SU-DHL-6 (cell line): ENCODE results near the gene SNX10.
A peak's percentile ranks its signal among the peaks of the same experiment; 100 is the strongest.

Experiments used
- H2AFZ ChIP-seq: fragments of 200-600 bp; sonication (generic); 2 replicates; pipeline ENCODE4 v1.6.1; 2014; ENCODE audit warnings: low read depth, mild to moderate bottlenecking, moderate library complexity, mixed read lengths, antibody characterized with exemption, low read length; ENCODE audit not compliant: severe bottlenecking
- H3F3A ChIP-seq: fragments of 200-600 bp; shearing (Covaris generic); 2 replicates; pipeline ENCODE4 v1.6.0; 2016; ENCODE audit warnings: antibody characterized with exemption, mild to moderate bottlenecking; ENCODE audit not compliant: insufficient read depth
- H3K27ac ChIP-seq: fragments of 200-600 bp; sonication (generic); 2 replicates; pipeline ENCODE4 v1.5.1; 2016; ENCODE audit warnings: low read depth, mild to moderate bottlenecking, low read length, moderate library complexity, mixed read lengths
- H3K27me3 ChIP-seq: fragments of 200-600 bp; sonication (generic), shearing (Covaris generic); 2 replicates; pipeline ENCODE4 v1.6.0; 2014; ENCODE audit warnings: mild to moderate bottlenecking, low read length
- H3K36me3 ChIP-seq: fragments of 200-600 bp; sonication (generic); 2 replicates; pipeline ENCODE4 v1.6.1; 2014; ENCODE audit warnings: mild to moderate bottlenecking, low read length, mixed read lengths
- H3K4me2 ChIP-seq: fragments of 300-600, 200-600 bp; shearing (Covaris generic), sonication (generic); 2 replicates; pipeline ENCODE4 v1.6.0; 2014; ENCODE audit warnings: low read length, low read depth, mild to moderate bottlenecking; ENCODE audit not compliant: poor library complexity, severe bottlenecking
- H3K4me3 ChIP-seq: fragments of 200-600 bp; sonication (generic); 2 replicates; pipeline ENCODE4 v1.5.1; 2014; ENCODE audit warnings: antibody characterized with exemption, low read length, mild to moderate bottlenecking, mixed read lengths; ENCODE audit not compliant: insufficient read depth, poor library complexity, severe bottlenecking
- H3K79me2 ChIP-seq: fragments of 200-600 bp; sonication (generic); 2 replicates; pipeline ENCODE4 v1.6.1; 2014; ENCODE audit warnings: mild to moderate bottlenecking, low read length, moderate library complexity; ENCODE audit not compliant: insufficient read depth
- H3K9ac ChIP-seq: fragments of 200-600 bp; sonication (generic); 2 replicates; pipeline ENCODE4 v1.7.0; 2014; ENCODE audit warnings: mild to moderate bottlenecking, low read length
- H3K9me2 ChIP-seq: fragments of 200-600 bp; sonication (generic); replicated peaks from 2 replicates; pipeline ENCODE4 v1.6.1; 2014; ENCODE audit warnings: low read length; ENCODE audit not compliant: insufficient read depth
- H3K9me3 ChIP-seq: fragments of 200-600 bp; sonication (generic); 2 replicates; pipeline ENCODE4 v1.6.1; 2014; ENCODE audit warnings: low read length, mixed read lengths; ENCODE audit not compliant: insufficient read depth
- H4K20me1 ChIP-seq: fragments of 200-600 bp; sonication (generic); 2 replicates; pipeline ENCODE4 v1.6.1; 2014; ENCODE audit warnings: low read depth, mild to moderate bottlenecking, antibody characterized with exemption, low read length, moderate library complexity, mixed read lengths
- EZH2phosphoT487 ChIP-seq: fragments of 200-600 bp; sonication (generic), shearing (Covaris generic); conservative IDR thresholded peaks from 2 replicates; pipeline ENCODE4 v1.6.1; 2018; ENCODE audit warnings: mild to moderate bottlenecking, antibody characterized with exemption, low read length, moderate library complexity, mixed read lengths
- TF ChIP-seq, protein P1 (sequence below): fragments of 200-600 bp; sonication (generic); IDR thresholded peaks from one replicate; pipeline ENCODE4 v1.5.1; 2017; ENCODE audit warnings: antibody characterized with exemption, mild to moderate bottlenecking, low read length, moderate library complexity; ENCODE audit not compliant: insufficient read depth, poor library complexity, severe bottlenecking

Gene SNX10

GRCh38 chr7:26372249-26372648, 80.6 kb downstream of the SNX10 start:
- H3K79me2 ChIP-seq = no peaks in the 10 kb centered on the region
- TF ChIP-seq EZH2phosphoT487 = no peak
- TF ChIP-seq, protein P1, sequence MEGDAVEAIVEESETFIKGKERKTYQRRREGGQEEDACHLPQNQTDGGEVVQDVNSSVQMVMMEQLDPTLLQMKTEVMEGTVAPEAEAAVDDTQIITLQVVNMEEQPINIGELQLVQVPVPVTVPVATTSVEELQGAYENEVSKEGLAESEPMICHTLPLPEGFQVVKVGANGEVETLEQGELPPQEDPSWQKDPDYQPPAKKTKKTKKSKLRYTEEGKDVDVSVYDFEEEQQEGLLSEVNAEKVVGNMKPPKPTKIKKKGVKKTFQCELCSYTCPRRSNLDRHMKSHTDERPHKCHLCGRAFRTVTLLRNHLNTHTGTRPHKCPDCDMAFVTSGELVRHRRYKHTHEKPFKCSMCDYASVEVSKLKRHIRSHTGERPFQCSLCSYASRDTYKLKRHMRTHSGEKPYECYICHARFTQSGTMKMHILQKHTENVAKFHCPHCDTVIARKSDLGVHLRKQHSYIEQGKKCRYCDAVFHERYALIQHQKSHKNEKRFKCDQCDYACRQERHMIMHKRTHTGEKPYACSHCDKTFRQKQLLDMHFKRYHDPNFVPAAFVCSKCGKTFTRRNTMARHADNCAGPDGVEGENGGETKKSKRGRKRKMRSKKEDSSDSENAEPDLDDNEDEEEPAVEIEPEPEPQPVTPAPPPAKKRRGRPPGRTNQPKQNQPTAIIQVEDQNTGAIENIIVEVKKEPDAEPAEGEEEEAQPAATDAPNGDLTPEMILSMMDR = no peak
- H3K4me2 ChIP-seq = no peak overlapping the region
- no peaks in the 10 kb centered on the region for H3K9me2 ChIP-seq
- no peak overlapping the region for H3K27ac ChIP-seq
- peaks cover 58% of the 10 kb centered on the region for H3F3A ChIP-seq
- H3K9me3 ChIP-seq = no peaks in the 10 kb centered on the region
- H3K27me3 ChIP-seq = no peaks in the 10 kb centered on the region
- no peak overlapping the region for H3K4me3 ChIP-seq
- no peak overlapping the region for H3K9ac ChIP-seq
- no peak overlapping the region for H2AFZ ChIP-seq
- H4K20me1 ChIP-seq = no peaks in the 10 kb centered on the region
- peaks cover 66% of the 10 kb centered on the region for H3K36me3 ChIP-seq

- Histone ChIP-seq H3K4me2 (no peak overlapping the region), H3K79me2 (no peaks in the 10 kb centered on the region), H3K4me3 (no peak overlapping the region), H3K36me3 (peaks cover 66% of the 10 kb centered on the region), H3K27ac (no peak overlapping the region), H4K20me1 (no peaks in the 10 kb centered on the region), H3K9ac (no peak overlapping the region), H3K9me2 (no peaks in the 10 kb centered on the region), H2AFZ (no peak overlapping the region), H3K27me3 (no peaks in the 10 kb centered on the region), H3K9me3 (no peaks in the 10 kb centered on the region), H3F3A (peaks cover 57% of the 10 kb centered on the region)
- TF ChIP-seq, protein P1 = no peak
- no peak for TF ChIP-seq EZH2phosphoT487
Observed at GRCh38 chr7:26372704-26373103, 81.0 kb downstream of the SNX10 start.

GRCh38 chr7:26374647-26375373, 83.1 kb downstream of the SNX10 start:
- H3K4me3 ChIP-seq = no peak overlapping the region
- H2AFZ ChIP-seq = no peak overlapping the region
- H3K9me2 ChIP-seq = no peaks in the 10 kb centered on the region
- H3K9me3 ChIP-seq = no peaks in the 10 kb centered on the region
- H3F3A ChIP-seq = peaks cover 37% of the 10 kb centered on the region
- no peak overlapping the region for H3K9ac ChIP-seq
- no peaks in the 10 kb centered on the region for H3K27me3 ChIP-seq
- TF ChIP-seq EZH2phosphoT487 = no peak
- TF ChIP-seq, protein P1 = no peak
- H3K79me2 ChIP-seq = no peaks in the 10 kb centered on the region
- H4K20me1 ChIP-seq = no peaks in the 10 kb centered on the region
- H3K4me2 ChIP-seq = peak overlapping the region; percentile 67
- peaks cover 55% of the 10 kb centered on the region for H3K36me3 ChIP-seq
- peak overlapping the region; percentile 14; the same call in 1 of the 2 replicates for H3K27ac ChIP-seq
